Gastrocnemius medialis (tissue), 4 donors: ENCODE results near the gene OR10V1.

Experiments
- POLR2A ChIP-seq, 2 donors: fragments of 450-650 bp; IDR thresholded peaks; one replicate each; pipeline ENCODE4 v1.6.1; 2017; ENCODE audit warnings: antibody characterized with exemption in 2 of 2, mild to moderate bottlenecking in 2 of 2, moderate library complexity in 2 of 2
- TF ChIP-seq, protein P1 (sequence below), 5 experiments: fragments of 450-650 bp in 3 of 5; fragments of 200-600 bp in 2 of 5; sonication (generic) in 2 of 5; IDR thresholded peaks in 4 of 5; conservative IDR thresholded peaks in 1 of 5; 1 replicate in 4 of 5; 2 replicates in 1 of 5; pipeline ENCODE4 v1.5.1; 2016 to 2019; ENCODE audit warnings: antibody characterized with exemption in 5 of 5, mild to moderate bottlenecking in 3 of 5, moderate library complexity in 3 of 5

DNA sequence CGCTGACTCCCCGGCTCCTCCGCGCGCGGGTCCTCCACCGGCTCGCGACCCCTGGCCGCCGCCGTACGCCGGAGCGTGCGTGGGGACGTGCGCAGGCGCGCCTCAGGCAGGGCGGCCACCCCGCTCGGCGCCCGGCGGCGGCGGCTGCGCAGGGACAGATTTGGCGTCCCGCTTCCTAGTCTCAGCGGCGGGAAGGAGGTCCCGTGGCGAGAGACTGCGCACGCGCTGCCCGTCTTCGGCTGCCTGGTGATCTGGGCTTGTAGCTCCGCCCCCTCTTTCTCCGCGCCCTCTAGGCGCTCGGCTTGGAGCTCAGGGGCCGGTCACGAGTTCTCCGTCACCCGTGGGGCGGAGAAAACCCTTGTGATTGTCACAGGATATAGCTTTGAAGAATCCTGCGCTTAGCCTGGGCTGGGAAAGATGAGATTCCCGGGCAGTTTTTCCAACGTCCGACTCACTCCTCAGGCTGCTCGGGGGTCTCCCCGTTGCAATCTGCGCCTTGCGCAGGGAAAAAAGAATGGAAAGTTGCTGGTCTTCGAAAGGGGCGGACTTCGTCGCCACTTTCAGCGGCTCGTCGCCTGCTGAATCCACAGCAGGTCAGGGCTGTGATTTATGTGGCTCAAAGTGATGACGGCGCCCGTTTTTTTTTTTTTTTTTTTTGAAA lies 44.6 kb downstream of the OR10V1 start, which contains the start of gene PATL1:
- TF ChIP-seq POLR2A (IDR thresholded peaks at IDR 0.05) = peak; percentile 90 to 94
- TF ChIP-seq, protein P1, sequence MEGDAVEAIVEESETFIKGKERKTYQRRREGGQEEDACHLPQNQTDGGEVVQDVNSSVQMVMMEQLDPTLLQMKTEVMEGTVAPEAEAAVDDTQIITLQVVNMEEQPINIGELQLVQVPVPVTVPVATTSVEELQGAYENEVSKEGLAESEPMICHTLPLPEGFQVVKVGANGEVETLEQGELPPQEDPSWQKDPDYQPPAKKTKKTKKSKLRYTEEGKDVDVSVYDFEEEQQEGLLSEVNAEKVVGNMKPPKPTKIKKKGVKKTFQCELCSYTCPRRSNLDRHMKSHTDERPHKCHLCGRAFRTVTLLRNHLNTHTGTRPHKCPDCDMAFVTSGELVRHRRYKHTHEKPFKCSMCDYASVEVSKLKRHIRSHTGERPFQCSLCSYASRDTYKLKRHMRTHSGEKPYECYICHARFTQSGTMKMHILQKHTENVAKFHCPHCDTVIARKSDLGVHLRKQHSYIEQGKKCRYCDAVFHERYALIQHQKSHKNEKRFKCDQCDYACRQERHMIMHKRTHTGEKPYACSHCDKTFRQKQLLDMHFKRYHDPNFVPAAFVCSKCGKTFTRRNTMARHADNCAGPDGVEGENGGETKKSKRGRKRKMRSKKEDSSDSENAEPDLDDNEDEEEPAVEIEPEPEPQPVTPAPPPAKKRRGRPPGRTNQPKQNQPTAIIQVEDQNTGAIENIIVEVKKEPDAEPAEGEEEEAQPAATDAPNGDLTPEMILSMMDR (IDR thresholded peaks at IDR 0.05 in 4 of 5, conservative IDR thresholded peaks at IDR 0.05 in 1 of 5) = peak in 1 of 5 experiments; percentile 38
